Fibroblast of skin of right biceps (primary cell): ENCODE measurements around the gene DNM3.
"Not testable (repeated sequence)": the region's sequence is repeated elsewhere in the genome, so short reads cannot be mapped to it uniquely, and the experiment has no call there.

Source experiments
- DNase-seq: peaks from one replicate; pipeline ENCODE4 v3.0.0-alpha.2; 2013

The DNM3 gene

GRCh38 chr1:172343240-172344160, 502.2 kb downstream of the DNM3 start:
- peak; percentile 92 for DNase-seq

DNA sequence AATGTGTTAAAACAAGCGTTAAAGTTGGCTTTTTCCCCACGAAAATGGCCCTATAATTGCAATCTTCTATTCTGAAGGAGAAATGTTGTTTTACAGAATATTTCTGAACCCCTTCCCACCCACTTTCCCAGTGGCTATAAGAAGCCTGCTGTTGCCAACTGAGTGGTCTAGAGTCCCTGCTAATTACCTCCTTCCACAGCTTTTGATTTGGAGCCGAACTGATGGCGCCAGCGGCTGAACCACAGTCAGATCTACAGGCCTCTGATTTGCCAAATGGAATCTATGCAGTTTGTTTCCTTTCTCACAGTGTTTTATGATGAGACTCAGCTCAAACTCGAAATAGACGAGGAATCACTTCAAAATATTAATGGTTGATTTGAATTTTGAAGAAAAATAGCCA, 503.1 kb downstream of the DNM3 start:
- DNase-seq, result peak; percentile 29

DNA sequence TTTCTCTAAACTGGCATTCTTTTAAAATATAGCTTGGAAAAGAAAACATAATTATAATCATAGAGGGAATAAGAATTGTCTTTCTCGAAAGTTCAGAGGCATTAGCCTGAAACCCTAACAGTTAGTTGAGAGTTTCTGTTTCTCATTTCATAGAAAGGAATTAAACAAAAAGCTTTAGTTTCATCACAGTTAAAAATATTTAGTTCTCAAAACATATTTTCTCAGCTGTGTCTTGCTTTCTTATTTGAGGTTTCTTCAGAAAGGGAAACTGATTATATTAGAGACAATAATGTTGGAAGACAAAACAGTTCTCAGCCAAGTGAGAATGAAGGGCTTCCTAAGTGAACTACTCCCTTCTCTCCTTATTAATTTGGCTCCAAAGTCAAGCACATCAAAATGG, 503.8 kb downstream of the DNM3 start:
- no peak for DNase-seq

- DNase-seq, result no peak
Observed at GRCh38 chr1:172347416-172347815, 506.1 kb downstream of the DNM3 start.

- DNase-seq, result peak; percentile 14
Observed at GRCh38 chr1:172350856-172351255, 509.6 kb downstream of the DNM3 start.

- peak; percentile 41 for DNase-seq
Observed at GRCh38 chr1:172351346-172351745, 510.0 kb downstream of the DNM3 start.

GRCh38 chr1:172351754-172352161, 510.5 kb downstream of the DNM3 start:
- DNase-seq, result peak; percentile 74

DNA sequence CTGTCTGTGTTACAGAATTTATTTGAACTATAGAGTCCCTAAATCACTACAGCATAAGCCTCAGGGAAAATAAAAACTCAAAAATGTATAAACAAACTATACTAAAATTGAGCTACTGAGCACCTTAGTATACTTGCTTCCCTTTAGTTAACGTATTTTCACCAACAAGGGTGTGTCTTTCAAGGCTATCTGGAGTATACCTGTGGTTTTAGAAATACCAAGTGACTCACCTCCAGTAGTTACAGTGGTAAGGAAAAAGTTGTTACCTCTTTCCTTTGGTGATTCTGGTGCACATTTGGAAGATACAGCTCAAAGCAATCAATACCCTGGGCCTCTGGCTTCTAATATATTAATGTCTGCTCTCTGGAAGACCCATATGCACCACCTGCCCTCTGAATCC, 511.1 kb downstream of the DNM3 start:
- peak; percentile 43 for DNase-seq

DNA sequence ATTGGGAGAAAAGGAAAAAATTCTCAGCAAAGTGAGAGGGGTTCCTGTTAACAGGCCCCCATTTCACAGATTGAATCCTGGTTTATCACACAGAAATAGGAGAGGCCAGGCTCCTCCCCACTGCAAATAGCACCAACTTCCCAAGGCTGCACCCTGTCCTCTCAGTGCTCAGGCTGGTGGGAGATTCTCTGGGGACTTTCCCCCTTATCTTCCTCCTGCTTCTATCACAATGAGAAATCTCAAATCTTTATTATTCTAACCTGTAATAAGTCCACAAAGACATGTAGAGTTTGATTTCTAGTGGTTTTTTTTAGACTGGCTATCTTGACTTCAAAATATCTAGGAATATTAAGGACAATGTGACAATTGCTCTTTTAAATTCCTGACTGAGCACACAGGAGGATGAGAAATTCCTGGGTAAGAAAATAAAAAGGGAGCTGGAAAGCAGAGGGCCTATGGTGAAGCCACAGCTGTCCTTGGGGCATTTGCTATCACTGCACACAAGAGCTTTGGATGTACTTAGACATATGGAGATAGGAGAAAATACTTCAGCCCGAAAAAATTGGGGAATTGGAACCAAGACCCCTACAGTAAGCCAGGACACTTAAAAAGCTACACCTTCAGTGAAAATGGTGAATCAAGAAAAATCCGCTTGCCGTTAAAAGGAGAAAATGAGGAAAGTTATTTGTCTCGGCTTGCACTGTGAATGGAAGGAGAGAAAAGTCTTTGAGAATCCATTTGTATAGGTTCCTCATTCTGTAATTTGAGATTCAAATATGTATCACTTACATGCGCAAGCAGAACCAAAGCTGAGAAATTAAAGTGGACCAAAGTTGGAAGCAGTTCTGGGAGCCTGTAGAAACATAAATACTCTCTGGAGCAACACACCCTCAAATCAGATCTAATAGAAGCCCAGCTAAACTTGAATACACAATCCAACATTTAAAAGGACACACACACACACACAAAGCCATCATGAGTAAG, 513.3 kb downstream of the DNM3 start:
- DNase-seq, result no peak

GRCh38 chr1:172356620-172357019, 515.3 kb downstream of the DNM3 start:
- DNase-seq, result peak; percentile 96

GRCh38 chr1:172357753-172358385, 516.6 kb downstream of the DNM3 start:
- no peak for DNase-seq

DNA sequence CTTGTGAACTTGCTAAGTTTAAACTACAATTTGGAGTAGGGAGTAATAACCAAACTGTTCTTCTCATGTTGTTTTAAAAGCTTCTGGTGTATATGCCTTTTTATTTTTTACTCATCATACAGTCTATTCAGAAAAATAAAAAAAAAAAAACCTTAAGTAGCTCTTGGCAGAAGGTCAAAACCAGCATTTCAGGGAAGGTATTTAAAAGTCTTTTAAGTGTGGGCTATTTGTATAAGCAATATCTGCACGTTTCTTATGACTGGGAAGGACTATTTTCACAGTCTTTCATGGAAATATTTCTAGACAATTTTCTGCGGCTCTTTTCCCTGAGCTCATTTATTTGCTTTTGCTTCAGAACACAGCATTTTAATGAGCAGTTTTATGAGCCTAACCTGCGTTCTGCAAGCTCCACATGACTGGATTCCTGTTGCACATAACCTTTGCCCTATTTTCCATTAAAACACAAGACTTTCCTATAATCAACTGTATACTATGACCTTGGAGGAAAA, 518.2 kb downstream of the DNM3 start:
- peak; percentile 84 for DNase-seq

- DNase-seq, result no peak
Observed at GRCh38 chr1:172360511-172360910, 519.2 kb downstream of the DNM3 start.

- no peak for DNase-seq
Observed at GRCh38 chr1:172360985-172361384, 519.7 kb downstream of the DNM3 start.

- no peak for DNase-seq
Observed at GRCh38 chr1:172363852-172364251, 522.6 kb downstream of the DNM3 start.

DNA sequence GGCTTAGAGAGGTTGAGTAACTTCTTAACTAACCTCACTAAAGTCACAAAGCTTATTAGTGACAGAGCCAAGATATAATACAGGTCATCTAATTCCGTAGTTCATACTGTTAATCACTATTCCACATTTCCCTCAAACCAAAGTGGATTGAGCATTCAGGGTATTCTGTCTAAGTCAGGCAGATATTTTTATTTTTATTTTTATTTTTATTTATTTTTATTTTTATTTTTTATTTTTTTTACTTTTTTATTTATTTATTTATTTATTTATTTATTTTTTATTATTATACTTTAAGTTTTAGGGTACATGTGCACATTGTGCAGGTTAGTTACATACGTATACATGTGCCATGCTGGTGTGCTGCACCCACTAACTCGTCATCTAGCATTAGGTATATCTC, 530.3 kb downstream of the DNM3 start:
- DNase-seq, result not testable (repeated sequence)

- DNase-seq, result peak; percentile 29
Observed at GRCh38 chr1:172373864-172374263, 532.6 kb downstream of the DNM3 start.

DNA sequence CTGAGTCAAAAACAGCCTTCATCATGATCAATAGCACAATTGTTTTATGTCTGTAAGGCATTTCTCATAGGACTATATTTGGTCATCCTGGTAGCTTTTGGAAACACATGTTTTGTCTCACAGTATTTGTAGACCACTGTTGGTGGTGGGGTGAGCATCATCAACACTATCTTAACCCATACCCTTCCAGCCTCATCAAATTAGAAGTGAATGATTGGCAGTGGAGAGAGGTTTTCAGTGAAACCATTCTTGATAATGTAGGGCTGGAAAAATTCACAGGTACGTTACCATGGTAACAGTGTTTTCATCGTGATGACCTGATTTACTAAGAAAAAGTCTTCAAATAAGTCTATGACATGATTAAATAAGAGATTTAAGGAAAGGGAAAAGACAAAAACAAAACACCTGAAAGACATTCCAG, 533.9 kb downstream of the DNM3 start:
- DNase-seq, result no peak

- no peak for DNase-seq
Observed at GRCh38 chr1:172376431-172376830, 535.1 kb downstream of the DNM3 start.

DNA sequence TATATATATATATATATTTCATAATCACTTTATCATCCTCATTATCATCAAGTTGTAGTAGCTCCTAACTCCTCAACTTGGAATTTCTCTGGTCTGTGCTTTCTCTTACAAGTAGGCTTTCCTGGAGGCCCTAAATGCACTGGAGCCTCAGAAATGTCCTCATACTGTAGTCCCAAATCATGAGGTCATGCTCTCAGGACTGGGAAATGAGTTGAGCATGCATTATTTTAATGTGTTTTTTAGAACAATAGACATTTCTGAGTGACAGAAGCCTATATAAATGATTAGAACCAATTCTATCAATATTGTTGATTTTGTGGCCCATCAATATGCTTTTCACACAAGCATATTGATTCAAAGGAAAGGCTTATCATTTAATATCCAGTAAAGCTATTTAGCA, 536.3 kb downstream of the DNM3 start:
- no peak for DNase-seq

GRCh38 chr1:172378109-172378760, 536.9 kb downstream of the DNM3 start:
- DNase-seq, result no peak
